GM18502 (cell line): ENCODE measurements around the gene MCF2L2.

Source experiments
- ATAC-seq: cut with Tn5 transposase; IDR thresholded peaks from one replicate; pipeline ENCODE4 v1.9.1; 2021; ENCODE audit warnings: mild to moderate bottlenecking; ENCODE audit not compliant: unreplicated experiment, poor library complexity

Gene MCF2L2

GRCh38 chr3:183278479-183279088, 149.8 kb downstream of the MCF2L2 start:
- ATAC-seq: no peak

DNA sequence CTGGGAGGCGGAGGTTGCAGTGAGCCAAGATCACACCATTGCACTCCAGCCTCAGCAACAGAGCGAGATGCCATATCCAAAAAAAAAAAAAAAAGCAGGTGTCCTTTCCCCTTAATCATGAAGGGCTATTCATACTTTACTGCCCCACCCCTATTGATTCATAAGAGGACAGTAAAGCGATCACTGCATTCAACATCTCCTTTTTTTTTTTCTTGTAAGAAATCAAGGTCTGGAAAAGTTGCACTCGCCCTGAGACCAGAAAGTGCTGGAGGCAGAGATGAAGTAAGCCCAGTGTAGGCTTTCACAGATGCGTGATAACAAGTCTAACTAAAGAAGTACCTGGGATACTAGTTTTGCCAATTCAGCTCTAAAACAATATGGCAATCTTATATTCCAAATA, 151.2 kb downstream of the MCF2L2 start:
- ATAC-seq: no peak

DNA sequence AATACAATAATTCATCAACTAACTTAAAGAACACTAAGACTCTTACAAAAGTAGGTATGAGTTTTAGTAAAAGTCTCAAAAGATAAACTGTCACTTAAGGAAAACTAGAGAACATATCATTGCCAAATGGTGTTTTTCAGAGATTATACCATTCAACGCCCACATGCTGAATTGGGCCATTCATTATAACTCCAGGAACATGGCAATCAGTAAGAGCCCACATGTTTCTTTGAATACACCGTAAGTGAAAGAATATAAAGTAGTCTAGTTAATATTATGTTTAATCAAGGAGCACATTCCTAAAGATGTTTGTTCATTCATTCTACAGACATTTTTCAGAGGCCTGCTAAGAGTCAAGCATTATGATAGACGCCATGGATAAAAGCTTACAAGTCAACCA, 152.5 kb downstream of the MCF2L2 start:
- ATAC-seq: no peak

DNA sequence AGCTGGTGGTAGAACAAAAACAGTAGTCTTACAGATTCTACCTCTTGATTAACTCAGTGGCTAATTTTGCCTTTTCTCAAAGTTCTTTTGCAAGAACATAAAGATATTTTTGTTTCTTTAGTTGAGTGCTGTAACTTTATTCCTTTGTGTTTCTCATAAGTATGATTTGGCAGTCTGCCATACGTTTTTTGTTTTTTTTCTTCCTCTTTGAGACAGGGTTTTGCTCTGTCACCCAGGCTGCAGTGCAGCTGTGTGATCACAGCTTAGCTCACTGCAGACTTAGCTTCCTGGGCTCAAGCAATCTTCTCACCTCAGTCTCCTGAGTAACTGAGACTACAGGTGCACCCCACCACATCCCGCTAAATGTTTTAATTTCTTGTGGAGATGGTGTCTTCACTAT, 153.0 kb downstream of the MCF2L2 start:
- no peak for ATAC-seq

DNA sequence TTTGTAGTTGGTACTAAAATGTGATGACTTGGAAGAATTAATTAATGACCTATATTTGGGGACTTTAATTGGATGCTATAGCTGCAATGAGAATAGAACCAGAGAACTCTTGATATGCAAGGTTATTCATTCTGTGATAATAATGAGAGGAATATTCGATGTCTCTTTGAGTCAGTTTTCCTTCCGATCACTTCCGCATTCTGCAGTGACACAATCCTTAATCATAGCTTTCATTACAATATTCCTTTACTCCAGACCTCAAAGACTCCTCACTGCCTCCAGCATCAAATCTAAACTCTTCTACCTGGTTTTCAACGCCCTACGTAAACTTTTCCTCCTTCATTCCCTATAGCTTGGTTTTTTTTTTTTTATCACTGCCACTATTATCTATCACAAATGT, 153.8 kb downstream of the MCF2L2 start:
- no peak for ATAC-seq

DNA sequence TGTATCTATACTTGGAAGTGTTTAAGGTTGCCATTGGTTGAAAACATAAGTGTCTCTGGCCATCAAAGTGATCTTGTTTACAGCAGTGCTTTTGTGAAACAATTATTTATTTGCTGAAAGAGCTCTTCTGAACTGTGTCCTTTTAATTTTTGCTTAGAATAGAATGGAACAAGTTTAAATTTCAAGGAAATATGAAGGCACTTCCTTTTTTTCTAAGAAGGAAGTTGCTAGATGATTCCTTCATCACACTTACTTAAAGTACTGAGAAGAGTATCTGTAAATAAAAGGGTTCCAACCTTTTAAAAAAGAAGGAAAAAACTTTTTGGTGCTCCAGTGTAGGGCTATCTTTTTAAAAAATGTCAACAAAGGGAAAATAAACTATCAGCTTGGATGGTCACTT, 155.6 kb downstream of the MCF2L2 start:
- no peak for ATAC-seq

GRCh38 chr3:183272142-183272541, 156.3 kb downstream of the MCF2L2 start:
- no peak for ATAC-seq

DNA sequence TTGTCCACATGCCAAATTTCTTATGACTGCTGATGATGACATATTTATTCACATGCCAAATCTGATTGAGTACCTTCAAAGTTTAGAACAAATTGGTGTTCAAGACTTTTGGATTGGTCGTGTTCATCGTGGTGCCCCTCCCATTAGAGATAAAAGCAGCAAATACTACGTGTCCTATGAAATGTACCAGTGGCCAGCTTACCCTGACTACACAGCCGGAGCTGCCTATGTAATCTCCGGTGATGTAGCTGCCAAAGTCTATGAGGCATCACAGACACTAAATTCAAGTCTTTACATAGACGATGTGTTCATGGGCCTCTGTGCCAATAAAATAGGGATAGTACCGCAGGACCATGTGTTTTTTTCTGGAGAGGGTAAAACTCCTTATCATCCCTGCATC, 158.1 kb downstream of the MCF2L2 start:
- no peak for ATAC-seq

DNA sequence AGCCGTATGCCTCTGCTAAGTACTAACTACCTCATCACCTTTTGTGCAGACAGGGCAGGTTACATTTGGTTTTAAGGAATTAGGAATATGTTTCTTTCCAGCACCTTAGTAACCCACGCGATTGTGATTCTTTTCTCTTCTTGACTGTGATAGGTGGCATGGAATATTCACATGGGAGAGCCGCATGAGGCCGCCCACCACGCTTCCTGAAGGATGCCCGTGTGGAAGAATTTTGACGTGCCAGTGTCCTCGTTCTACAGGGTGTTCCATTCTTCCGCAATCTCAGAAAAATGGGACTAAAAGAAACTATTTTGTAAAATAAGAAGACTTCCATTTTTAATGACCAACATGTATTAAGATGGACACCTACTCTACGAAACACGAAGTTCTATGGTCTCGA, 159.1 kb downstream of the MCF2L2 start:
- ATAC-seq: no peak

GRCh38 chr3:183268366-183268765, 160.1 kb downstream of the MCF2L2 start:
- ATAC-seq: no peak

DNA sequence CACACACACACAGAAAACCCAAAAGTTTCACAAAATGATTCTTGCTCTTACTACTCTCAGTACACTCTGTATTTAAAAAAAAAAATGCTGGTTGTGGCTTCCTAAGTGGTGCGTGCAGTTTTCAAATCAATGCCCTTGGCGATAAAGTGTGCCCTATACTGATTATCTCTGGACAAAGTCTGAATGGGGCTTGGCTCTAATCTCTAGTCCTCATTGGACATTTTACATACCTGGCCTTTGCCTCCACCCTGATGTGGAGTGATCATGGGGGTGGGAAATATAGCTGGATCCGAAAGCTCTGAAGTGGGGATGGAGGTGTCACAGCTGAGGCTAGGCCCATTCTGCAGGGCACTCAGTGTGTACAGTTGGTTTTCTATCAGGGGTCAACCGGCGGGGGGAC, 161.3 kb downstream of the MCF2L2 start:
- ATAC-seq: no peak

- no peak for ATAC-seq
Observed at GRCh38 chr3:183266454-183266853, 162.0 kb downstream of the MCF2L2 start.

GRCh38 chr3:183265834-183266417, 162.5 kb downstream of the MCF2L2 start:
- ATAC-seq: no peak

DNA sequence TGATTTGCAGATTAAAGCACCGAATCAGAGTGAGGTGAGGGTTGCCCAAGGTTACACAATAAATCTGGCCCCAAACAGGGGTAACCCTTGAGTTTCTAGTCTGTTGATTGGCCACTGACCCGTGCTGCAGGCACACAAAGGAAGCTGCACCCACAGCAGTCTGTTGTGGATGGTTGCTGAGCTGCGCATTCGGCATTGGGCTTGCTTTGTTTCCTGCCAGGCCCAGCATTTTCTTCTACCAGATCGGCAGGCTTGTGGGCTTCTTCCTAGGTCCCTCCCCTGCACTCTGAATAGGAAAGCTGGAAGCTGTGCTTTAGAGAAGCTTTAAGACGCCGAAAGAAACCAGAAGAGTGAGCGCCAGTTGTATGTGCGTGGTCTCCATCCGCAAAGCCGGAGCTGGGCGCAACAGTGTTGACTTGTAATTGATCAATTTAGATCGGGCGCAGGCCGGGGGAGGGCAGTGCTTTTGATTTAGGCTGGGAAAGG, 163.2 kb downstream of the MCF2L2 start:
- no peak for ATAC-seq

DNA sequence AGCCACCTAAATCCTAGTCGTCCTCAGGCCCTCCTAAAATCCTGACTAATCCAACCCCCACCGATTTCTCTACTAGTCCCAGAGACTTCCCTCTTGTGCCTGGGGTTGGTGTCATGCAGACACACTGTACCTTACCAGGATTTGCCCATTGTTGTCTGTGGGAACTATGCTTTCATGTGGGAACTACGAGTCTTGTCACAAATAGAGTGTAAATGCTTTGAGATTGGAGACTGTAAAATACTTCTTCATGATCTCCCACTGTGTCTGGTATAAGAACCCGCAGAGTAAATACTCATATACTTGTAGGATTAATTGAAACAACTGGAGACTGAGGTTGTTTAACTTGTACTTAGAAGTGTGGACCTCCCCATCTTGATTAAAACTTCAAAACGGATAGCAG, 164.2 kb downstream of the MCF2L2 start:
- ATAC-seq: no peak

DNA sequence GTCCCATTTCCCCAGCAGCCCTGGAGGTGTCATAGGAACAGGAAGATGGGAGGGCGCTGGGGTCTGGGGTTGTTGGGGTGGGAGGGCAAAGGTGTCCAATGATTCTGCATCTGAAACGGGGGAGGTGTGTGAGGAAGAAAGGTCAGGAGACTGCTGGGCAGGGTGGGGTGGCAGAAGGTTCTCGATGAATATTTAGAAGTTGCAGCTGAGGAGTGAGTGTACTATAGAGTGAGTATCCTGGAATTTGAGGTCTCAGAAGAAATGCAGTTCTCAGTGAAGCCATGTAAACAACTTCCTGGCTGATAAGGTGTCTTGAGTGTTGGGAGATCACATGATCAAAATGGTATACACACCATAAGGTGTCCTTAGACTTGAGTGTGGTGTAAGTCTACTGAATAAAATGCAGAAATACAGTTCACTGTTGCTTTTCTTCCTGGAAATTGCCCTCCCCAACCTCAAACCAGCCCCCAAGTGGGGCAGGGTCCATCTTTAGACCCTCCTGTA, 165.5 kb downstream of the MCF2L2 start:
- ATAC-seq: no peak

GRCh38 chr3:183261151-183261724, 167.2 kb downstream of the MCF2L2 start:
- no peak for ATAC-seq

DNA sequence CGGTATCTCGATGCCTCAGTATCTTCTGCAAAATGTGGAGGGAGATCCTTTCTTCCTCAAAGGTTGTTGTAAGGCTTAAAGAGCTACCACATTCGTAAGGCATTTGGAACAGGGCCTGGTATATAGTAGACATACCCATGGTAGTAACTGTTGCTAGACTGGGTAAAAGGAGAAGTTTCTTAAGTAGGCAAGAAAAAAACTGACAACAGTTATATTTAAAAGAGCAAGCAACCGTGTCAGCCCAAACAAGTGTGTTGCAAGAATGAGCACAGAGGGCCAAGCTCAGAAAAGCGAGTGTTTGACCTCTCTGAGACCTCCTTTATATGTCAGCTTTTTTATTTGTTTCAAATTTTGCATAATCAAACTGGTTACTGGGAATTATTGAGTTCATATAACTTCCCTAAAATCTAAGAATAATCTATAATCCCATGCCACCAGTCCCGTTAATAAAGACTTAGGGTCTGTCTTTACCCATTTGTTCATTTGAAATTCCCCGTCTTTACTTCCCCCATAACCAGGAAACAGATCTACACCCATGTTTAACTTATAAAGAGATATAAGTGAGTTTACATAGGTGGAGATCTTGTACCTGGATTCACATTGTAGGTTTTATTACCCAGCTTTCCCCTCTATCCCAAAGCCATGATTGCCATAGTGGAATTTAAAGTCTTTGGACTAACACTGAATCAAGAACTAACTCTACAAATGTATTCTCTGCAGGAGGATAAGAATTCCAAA, 168.1 kb downstream of the MCF2L2 start:
- ATAC-seq: no peak

GRCh38 chr3:183259621-183260020, 168.8 kb downstream of the MCF2L2 start:
- ATAC-seq: no peak

- no peak for ATAC-seq
Observed at GRCh38 chr3:183259087-183259486, 169.3 kb downstream of the MCF2L2 start.

GRCh38 chr3:183255348-183255730, 173.1 kb downstream of the MCF2L2 start:
- ATAC-seq: no peak
